Kidney (tissue), 14 donors: ENCODE data around the gene KRT36. TPM values are rescaled to one million over a fixed set of nuclear protein-coding genes. Genes with fewer than 3 reads are reported as not detected.

ENCODE experiments used
- DNase-seq, 5 donors: peaks; one replicate each; pipeline ENCODE4 v3.0.0-alpha.2; 2013 to 2020
- FAIRE-seq: peaks from 2 replicates; lab custom pipeline; 2012; peaks lifted over from hg19 to GRCh38; lab: Jason Lieb, UNC
- H3K27ac ChIP-seq, 2 donors: one replicate each; pipeline ENCODE4 v1.7.0; 2013; ENCODE audit warnings: low read depth in 2 of 2, low read length in 2 of 2, inconsistent platforms in 1 of 2
- H3K27me3 ChIP-seq: one replicate; pipeline ENCODE4 v1.7.1; 2013; ENCODE audit warnings: low read length, inconsistent platforms; ENCODE audit not compliant: control insufficient read depth, insufficient read depth
- H3K36me3 ChIP-seq, 3 donors: one replicate each; pipeline versions ENCODE4 v1.7.0 to v1.7.1; 2013; ENCODE audit warnings: low read length in 3 of 3, control low read depth in 1 of 3, inconsistent platforms in 1 of 3; ENCODE audit not compliant: insufficient read depth in 3 of 3, control insufficient read depth in 2 of 3
- H3K4me1 ChIP-seq, 3 donors: one replicate each; pipeline versions ENCODE4 v1.7.0 to v1.7.1; 2013; ENCODE audit warnings: low read length in 3 of 3, inconsistent platforms in 1 of 3, low read depth in 1 of 3; ENCODE audit not compliant: control insufficient read depth in 2 of 3, insufficient read depth in 2 of 3
- H3K4me3 ChIP-seq, 3 donors: one replicate each; pipeline versions ENCODE4 v1.7.0 to v1.8.1; 2013; ENCODE audit warnings: low read length in 3 of 3, control low read depth in 1 of 3, inconsistent platforms in 1 of 3
- H3K9ac ChIP-seq, 3 donors: one replicate each; pipeline versions ENCODE4 v1.7.0 to v1.7.1; 2013; ENCODE audit warnings: low read length in 3 of 3, control low read depth in 1 of 3, inconsistent platforms in 1 of 3
- H3K9me3 ChIP-seq, 3 donors: one replicate each; pipeline versions ENCODE4 v1.7.0 to v1.7.1; 2013; ENCODE audit warnings: low read length in 3 of 3, control low read depth in 1 of 3, inconsistent platforms in 1 of 3; ENCODE audit not compliant: control insufficient read depth in 2 of 3, insufficient read depth in 1 of 3
- CTCF ChIP-seq: IDR thresholded peaks from 3 replicates; pipeline ENCODE4 v1.5.1; 2012; ENCODE audit warnings: mild to moderate bottlenecking, moderate library complexity, borderline replicate concordance; ENCODE audit not compliant: insufficient read depth; ENCODE audit errors: extremely low read depth
- intact Hi-C: fragments of 100-400 bp; cut with DNase I; formaldehyde crosslinking; loops from one replicate; pipeline ENCODE4 v1.11.1; 2022
- polyA plus RNA-seq: library from polyadenylated mRNA; stranded (reverse); fragments of 350-450 nt; fragmentation: Illumina TruSeq; extraction: RNeasy Lipid Tissue Mini Kit (QIAGEN cat#74804); gene quantifications from one replicate; pipeline ENCODE4 v1.2.3, GENCODE V29; 2014; ENCODE audit warnings: low read depth, low replicate concordance; ENCODE audit not compliant: insufficient read depth
- total RNA-seq: library from RNA; stranded (reverse); fragmentation: NEBNext Ultra II Directional; extraction: Animal tissue kit (Norgen Biotek cat#: 25700); gene quantifications from one replicate; pipeline ENCODE4 v1.2.1, GENCODE V29; 2021
- donor health status: control.
- donor health status: control.
- donor health status: control.
- donor health status: control.
- donor health status: control.
- donor health status: DM: yes; HTN: yes; CAD: no.
- donor health status: Normal renal cell carcinoma (clear cell type).

KRT36 gene
- total and polyA plus RNA-seq, 2 donors from 2014 or later = not detected

- intact Hi-C loops = no loop called here
- no peak overlapping the region for H3K27ac ChIP-seq
- H3K4me3 ChIP-seq = no peak overlapping the region
- no peaks in the 10 kb centered on the region for H3K9me3 ChIP-seq
- no peaks in the 10 kb centered on the region for H3K27me3 ChIP-seq
- TF ChIP-seq CTCF = no peak
- no peak overlapping the region for H3K9ac ChIP-seq
- no peaks in the 10 kb centered on the region for H3K4me1 ChIP-seq
- DNase-seq = no peak
- H3K36me3 ChIP-seq = no peaks in the 10 kb centered on the region
- FAIRE-seq = no peak
Measured at GRCh38 chr17:41537990-41538389, 48.3 kb upstream of the KRT36 start.

- DNase-seq (no peak), FAIRE-seq (no peak)
- intact Hi-C loops = no loop called here
- no peak overlapping the region for H3K9ac ChIP-seq
- H3K27me3 ChIP-seq = no peaks in the 10 kb centered on the region
- no peaks in the 10 kb centered on the region for H3K36me3 ChIP-seq
- H3K4me3 ChIP-seq = no peak overlapping the region
- no peak for TF ChIP-seq CTCF
- H3K27ac ChIP-seq = no peak overlapping the region
- no peaks in the 10 kb centered on the region for H3K4me1 ChIP-seq
- H3K9me3 ChIP-seq = no peaks in the 10 kb centered on the region
Measured at GRCh38 chr17:41537614-41537954, 47.9 kb upstream of the KRT36 start.

- no peak for TF ChIP-seq CTCF
- Histone ChIP-seq H3K27me3 (no peaks in the 10 kb centered on the region), H3K4me1 (no peaks in the 10 kb centered on the region), H3K4me3 (no peak overlapping the region), H3K36me3 (no peaks in the 10 kb centered on the region), H3K9ac (no peak overlapping the region), H3K27ac (no peak overlapping the region), H3K9me3 (no peaks in the 10 kb centered on the region)
- intact Hi-C loops = no loop called here
- DNase-seq (no peak), FAIRE-seq (no peak)
Measured at GRCh38 chr17:41536741-41537613, 47.3 kb upstream of the KRT36 start.
